ENCODE results near the gene ARHGAP22.

Gene ARHGAP22

GRCh38 chr10:48552946-48553564 lies 51.8 kb downstream of the ARHGAP22 start:
- Histone ChIP-seq H3K27me3 (replicated peaks; ENCODE audit: insufficient read depth, low read length) (no peaks in the 10 kb centered on the region), H3K9me3 (replicated peaks; ENCODE audit: insufficient read depth, low read length) (no peaks in the 10 kb centered on the region), H3K9ac (ENCODE audit: low read length) (no peak overlapping the region), H3K9me2 (replicated peaks; ENCODE audit: insufficient read depth, low read length) (no peaks in the 10 kb centered on the region), H3K4me3 (ENCODE audit: low read length) (no peak overlapping the region), H3K27ac (ENCODE audit: low read length) (no peak overlapping the region), H3K4me1 (ENCODE audit: low read length) (0 out of 2 replicates have a peak, but pooled peaks cover 8% of the 10 kb centered on the region), H2AFZ (ENCODE audit: low read length) (no peak overlapping the region), H3K36me3 (replicated peaks; ENCODE audit: insufficient read depth, low read length) (no peaks in the 10 kb centered on the region), H3F3A (ENCODE audit: insufficient read depth, low read length) (no peaks in the 10 kb centered on the region), H3K4me2 (ENCODE audit: low read depth, low read length) (no peak overlapping the region), H4K20me1 (ENCODE audit: insufficient read depth, low read length) (no peaks in the 10 kb centered on the region), H3K79me2 (ENCODE audit: low read length) (no peaks in the 10 kb centered on the region)
- DNase-seq, result no peak
- TF ChIP-seq CTCF (IDR thresholded peaks at IDR 0.05; ENCODE audit: low read length), result no peak
- no peak for TF ChIP-seq EZH2 (optimal IDR thresholded peaks at IDR 0.05; ENCODE audit: low read depth, low read length)
- no peak for TF ChIP-seq EZH2phosphoT487 (IDR thresholded peaks at IDR 0.05; ENCODE audit: low read length)

GRCh38 chr10:48551861-48552591 lies 52.8 kb downstream of the ARHGAP22 start:
- H4K20me1 ChIP-seq (ENCODE audit: insufficient read depth, low read length), result no peaks in the 10 kb centered on the region
- H3K36me3 ChIP-seq (replicated peaks; ENCODE audit: insufficient read depth, low read length), result no peaks in the 10 kb centered on the region
- no peak overlapping the region for H3K4me2 ChIP-seq (ENCODE audit: low read depth, low read length)
- H3F3A ChIP-seq (ENCODE audit: insufficient read depth, low read length), result no peaks in the 10 kb centered on the region
- peak; percentile 35 for DNase-seq
- H3K9me3 ChIP-seq (replicated peaks; ENCODE audit: insufficient read depth, low read length), result no peaks in the 10 kb centered on the region
- no peaks in the 10 kb centered on the region for H3K27me3 ChIP-seq (replicated peaks; ENCODE audit: insufficient read depth, low read length)
- no peak overlapping the region for H3K4me3 ChIP-seq (ENCODE audit: low read length)
- H3K9me2 ChIP-seq (replicated peaks; ENCODE audit: insufficient read depth, low read length), result no peaks in the 10 kb centered on the region
- no peaks in the 10 kb centered on the region for H3K79me2 ChIP-seq (ENCODE audit: low read length)
- H2AFZ ChIP-seq (ENCODE audit: low read length), result 0 out of 2 replicates have a peak overlapping the region, but pooled peaks have one; percentile 6
- TF ChIP-seq EZH2 (optimal IDR thresholded peaks at IDR 0.05; ENCODE audit: low read depth, low read length) (no peak), CTCF (IDR thresholded peaks at IDR 0.05; ENCODE audit: low read length) (peak; percentile 82)
- H3K27ac ChIP-seq (ENCODE audit: low read length), result no peak overlapping the region
- 0 out of 2 replicates have a peak, but pooled peaks cover 8% of the 10 kb centered on the region for H3K4me1 ChIP-seq (ENCODE audit: low read length)
- H3K9ac ChIP-seq (ENCODE audit: low read length), result no peak overlapping the region

DNA sequence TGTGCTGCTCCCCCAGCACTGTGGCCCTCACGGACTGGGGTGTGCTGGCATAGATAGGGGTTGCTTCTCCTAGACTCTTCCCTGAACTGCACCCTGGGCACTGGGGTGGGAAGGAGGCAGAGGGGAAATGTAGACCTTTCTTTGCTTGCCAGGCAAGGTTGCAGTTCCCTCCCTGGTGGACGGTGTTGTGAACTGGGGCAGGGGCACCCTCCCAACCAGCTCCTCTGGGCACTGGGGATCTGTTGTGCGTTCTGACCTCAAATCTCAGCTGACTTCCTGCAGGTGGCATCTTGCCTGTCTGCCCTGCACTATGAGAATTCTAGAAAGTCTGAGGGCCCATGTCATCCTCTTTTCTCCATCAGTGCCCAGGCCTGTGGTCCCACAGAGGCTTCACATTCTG lies 53.9 kb downstream of the ARHGAP22 start:
- no peaks in the 10 kb centered on the region for H3K36me3 ChIP-seq (replicated peaks; ENCODE audit: insufficient read depth, low read length)
- no peak overlapping the region for H3K4me3 ChIP-seq (ENCODE audit: low read length)
- no peaks in the 10 kb centered on the region for H3K9me3 ChIP-seq (replicated peaks; ENCODE audit: insufficient read depth, low read length)
- no peaks in the 10 kb centered on the region for H3F3A ChIP-seq (ENCODE audit: insufficient read depth, low read length)
- no peak overlapping the region for H2AFZ ChIP-seq (ENCODE audit: low read length)
- H3K4me2 ChIP-seq (ENCODE audit: low read depth, low read length), result no peak overlapping the region
- no peak overlapping the region for H3K9ac ChIP-seq (ENCODE audit: low read length)
- H3K9me2 ChIP-seq (replicated peaks; ENCODE audit: insufficient read depth, low read length), result no peaks in the 10 kb centered on the region
- TF ChIP-seq EZH2phosphoT487 (IDR thresholded peaks at IDR 0.05; ENCODE audit: low read length), result no peak
- TF ChIP-seq CTCF (IDR thresholded peaks at IDR 0.05; ENCODE audit: low read length), result no peak
- TF ChIP-seq EZH2 (optimal IDR thresholded peaks at IDR 0.05; ENCODE audit: low read depth, low read length), result no peak
- no peaks in the 10 kb centered on the region for H3K79me2 ChIP-seq (ENCODE audit: low read length)
- DNase-seq, result peak; percentile 29
- no peak overlapping the region for H3K27ac ChIP-seq (ENCODE audit: low read length)
- H3K27me3 ChIP-seq (replicated peaks; ENCODE audit: insufficient read depth, low read length), result no peaks in the 10 kb centered on the region
- 0 out of 2 replicates have a peak, but pooled peaks cover 8% of the 10 kb centered on the region for H3K4me1 ChIP-seq (ENCODE audit: low read length)
- no peaks in the 10 kb centered on the region for H4K20me1 ChIP-seq (ENCODE audit: insufficient read depth, low read length)

Data from MM.1S (cell line).